Hepatic stellate cell (primary cell): ENCODE results near the gene MAML3.

Experiments
- DNase-seq: peaks from one replicate; pipeline ENCODE4 v3.0.0; 2011; ENCODE audit warnings: low spot score

MAML3 gene

GRCh38 chr4:139809757-139810140, 344.2 kb downstream of the MAML3 start:
- no peak for DNase-seq

DNA sequence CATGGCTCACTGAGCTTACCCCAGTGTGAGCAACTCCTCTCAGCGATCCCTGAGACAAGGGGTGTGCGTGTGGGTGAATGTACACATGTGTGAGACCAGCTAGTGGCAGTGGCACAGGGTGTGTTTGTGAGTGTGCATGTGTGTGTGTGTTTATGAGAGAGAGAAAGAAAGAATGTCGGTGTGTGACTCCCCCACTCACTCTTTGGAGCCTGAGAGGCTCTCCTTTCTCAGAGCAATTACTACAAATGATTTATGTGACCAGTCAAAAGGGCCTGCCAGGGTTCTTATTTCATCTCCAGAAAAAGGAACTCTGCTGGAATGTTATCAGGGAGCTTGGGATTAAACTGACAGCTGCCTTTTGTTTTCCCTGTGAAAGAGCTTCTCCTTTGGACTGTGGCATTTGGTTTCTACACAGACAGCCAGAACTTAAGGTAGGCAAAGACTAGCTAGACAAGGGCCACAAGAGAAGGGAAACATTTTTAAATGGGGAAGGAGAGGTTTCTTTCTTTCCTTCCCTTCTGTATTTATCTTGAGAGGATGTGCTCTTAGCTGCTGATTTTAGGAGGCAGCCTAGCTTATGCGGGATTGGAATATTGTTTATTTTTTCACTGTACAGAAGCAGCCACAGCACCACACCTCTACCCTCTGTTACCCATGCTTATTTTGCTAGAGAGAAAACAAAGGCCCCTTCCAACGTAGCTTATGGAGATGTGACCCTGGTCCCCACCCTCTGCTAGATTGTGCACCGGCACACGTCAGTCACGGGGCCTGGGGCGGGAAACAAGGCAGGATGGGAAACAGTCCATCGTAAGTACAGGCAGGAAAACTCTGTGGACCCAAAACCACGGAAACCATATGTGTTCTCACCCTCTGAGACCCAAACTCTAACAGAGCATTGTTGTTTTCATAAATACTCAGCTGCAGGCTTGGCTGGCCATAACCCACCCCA, 344.9 kb downstream of the MAML3 start:
- no peak for DNase-seq

GRCh38 chr4:139808381-139808807, 345.6 kb downstream of the MAML3 start:
- DNase-seq = no peak

- DNase-seq = no peak
Observed at GRCh38 chr4:139807483-139807882, 346.5 kb downstream of the MAML3 start.

DNA sequence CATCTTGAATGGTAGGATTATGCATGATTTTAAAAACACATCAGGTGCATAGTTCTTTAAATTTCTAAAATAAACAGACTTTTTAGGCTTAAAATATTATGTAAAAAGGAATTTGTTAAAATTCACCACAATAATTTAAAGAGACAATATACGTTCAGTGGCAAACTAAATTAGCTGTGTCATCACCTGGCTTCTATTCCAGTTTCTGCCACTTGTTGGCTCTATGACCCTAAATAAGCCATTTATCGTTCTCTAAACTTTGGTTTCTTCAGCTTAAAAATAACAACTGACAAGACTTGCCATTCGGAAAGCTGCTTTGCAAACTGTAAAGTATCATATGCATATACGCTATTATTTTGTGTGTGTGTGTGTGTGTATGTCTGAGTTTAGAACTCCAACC, 347.1 kb downstream of the MAML3 start:
- DNase-seq = no peak

DNA sequence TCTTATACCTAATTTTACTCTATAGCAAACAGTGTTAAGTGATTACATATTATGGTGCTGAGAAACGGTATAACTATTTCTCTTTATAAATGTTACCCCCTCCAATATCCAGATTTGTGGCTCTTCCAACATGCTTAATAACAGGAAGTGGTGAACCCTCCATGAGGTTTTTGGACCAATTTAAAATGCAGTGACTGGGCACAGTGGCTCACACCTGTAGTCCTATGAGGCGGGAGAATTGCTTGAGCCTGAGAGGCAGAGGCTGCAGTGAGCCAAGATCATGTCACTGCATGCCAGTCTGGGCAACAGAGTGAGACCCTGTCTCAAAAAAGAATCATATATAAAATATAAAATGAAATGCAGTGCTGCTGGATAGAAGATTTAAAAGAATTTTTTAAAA, 351.1 kb downstream of the MAML3 start:
- no peak for DNase-seq

DNA sequence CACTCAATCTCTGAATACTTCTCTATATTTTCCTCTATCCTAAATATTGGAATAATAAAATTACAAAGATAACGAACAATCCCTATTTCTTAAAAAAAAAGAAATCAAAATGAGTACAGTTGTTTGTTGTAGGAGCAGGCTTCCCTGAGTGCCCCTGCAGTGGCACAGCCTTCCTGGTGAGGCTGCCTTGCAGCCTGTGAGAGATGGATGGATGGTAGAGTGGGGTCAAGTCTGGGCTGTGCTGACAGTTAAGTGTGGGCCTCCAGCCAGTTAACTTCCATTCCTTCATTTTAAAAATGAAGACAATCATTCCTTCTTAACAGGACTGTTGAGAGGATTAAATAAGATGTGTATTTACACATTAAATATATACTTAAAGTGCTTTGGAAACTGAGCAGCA, 351.5 kb downstream of the MAML3 start:
- DNase-seq = no peak

- no peak for DNase-seq
Observed at GRCh38 chr4:139801895-139802294, 352.1 kb downstream of the MAML3 start.

DNA sequence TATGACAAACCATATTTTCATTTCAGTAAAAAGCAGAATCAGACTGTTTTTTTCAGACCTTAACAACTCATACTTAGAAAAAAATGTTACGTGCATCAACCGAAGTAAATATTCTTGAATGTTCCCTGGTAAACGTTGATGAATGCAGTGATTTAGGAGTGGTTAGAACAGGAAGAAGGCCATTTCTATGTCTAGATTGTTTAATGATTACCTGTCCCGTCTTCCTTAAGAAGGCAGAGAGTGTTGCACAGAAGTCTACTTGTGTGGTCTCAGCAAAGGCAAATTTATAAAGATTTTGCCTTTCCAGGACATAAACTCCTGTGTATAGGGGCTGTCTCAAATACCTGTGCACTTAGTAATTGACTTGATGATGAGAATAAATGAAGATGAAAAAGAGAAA, 353.9 kb downstream of the MAML3 start:
- no peak for DNase-seq

DNA sequence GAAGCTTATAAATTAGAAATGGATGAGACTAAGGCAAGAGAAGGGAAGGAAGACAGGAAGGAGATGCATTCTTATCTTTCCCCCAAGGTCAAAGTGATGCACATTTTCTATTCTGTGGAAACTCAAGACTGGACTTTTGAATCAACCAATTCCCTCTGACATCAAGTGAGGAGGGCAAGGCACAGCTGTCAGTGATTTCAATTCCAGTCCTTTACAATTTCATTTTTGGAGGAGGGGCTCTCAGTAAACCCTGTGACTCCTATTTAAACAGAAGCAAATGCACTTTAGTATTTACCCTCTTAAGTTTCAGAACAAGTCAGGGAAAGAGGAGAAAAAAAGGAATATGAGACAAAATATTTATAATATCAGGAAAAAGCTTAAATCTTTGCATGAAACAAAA, 354.4 kb downstream of the MAML3 start:
- DNase-seq = no peak

GRCh38 chr4:139798456-139798855, 355.5 kb downstream of the MAML3 start:
- DNase-seq = no peak

- no peak for DNase-seq
Observed at GRCh38 chr4:139797287-139797686, 356.7 kb downstream of the MAML3 start.

- no peak for DNase-seq
Observed at GRCh38 chr4:139795527-139796314, 358.3 kb downstream of the MAML3 start.

GRCh38 chr4:139794158-139794954, 359.6 kb downstream of the MAML3 start:
- no peak for DNase-seq

DNA sequence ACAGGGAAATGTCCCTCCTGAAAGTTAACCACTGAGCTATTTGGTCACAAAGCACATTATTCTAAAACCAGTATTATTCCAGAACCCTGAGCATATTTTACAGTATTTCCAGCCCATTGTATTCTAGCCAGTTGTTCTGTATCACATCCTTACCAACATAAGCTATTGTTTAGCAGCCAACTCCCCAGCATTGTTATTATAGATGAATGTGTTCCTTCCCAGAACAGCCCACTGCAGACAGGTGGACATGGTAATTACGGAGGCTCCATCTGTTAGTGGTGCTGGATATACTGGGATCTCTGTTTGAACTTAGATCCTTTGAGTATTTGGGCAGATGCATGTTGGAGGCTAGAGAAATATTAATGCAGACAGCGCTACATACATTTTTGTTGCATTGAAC, 362.3 kb downstream of the MAML3 start:
- no peak for DNase-seq

DNA sequence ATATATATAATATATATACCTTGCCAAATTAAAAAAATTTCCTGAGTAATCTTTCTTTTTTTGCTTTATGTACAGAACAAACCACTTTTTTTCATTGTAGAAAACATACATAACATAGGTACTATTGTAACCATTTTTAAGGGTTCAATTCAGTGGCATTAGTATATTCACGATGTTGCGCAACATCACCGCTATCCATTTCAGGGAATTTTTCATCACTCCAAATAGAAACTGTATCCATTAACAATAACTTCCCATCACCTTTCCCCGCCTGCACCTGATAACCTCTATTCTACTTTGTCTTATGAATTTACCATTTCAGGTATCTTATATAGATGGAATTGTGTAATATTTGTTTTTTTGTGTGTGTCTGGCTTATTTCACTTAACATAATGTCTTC, 363.7 kb downstream of the MAML3 start:
- no peak for DNase-seq

GRCh38 chr4:139789096-139789654, 364.8 kb downstream of the MAML3 start:
- no peak for DNase-seq

DNA sequence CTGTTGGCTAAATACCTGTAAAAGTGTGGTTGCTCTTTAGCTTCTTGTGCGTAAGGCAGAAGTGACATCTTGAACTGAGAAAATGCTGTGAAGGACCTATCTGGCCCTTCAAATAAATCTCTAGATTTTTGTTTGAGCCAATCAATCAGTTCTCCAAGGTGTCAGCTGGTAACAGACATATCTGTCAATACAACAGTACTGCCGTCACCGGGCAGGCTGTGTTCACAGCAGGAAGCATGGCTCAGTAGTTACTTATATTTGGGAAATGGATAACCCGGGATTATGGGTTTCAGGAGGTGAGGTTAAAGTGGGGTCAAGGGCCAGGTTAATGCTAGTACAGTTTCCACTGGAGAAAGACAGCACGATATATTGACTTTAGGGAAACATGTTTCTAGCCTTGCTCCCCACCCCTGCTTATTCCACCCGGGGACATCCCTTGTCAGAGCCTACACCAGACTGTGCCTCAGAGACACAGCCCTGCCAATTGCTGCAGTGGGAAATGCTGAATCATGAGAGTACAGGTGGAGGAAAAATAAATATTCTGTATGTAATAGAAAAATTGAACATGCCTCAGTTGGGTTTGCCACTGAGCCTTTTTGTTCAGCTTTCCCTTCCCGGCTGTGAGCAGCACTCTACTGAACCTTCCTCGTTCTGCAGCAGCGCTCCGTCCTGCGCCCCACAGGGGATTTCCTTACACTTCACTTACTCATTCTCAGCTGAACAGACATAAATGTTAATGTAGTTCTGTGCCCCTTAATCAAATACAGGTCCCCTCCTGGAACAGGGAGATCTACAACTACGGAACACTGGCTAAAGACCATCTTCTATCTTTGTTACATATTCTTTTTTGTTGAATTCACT, 367.3 kb downstream of the MAML3 start:
- DNase-seq = no peak

GRCh38 chr4:139785356-139785755, 368.6 kb downstream of the MAML3 start:
- DNase-seq = no peak

GRCh38 chr4:139783741-139784484, 370.1 kb downstream of the MAML3 start:
- no peak for DNase-seq
